Stimulated activated CD4-positive, alpha-beta T cell treated with anti-CD3 and anti-CD28 coated beads, TNF-alpha, amount 100 ng/mL, for 1 hour (primary cell): ENCODE data around the gene ARRDC4.

Source experiments
- DNase-seq, 3 donors: peaks; one replicate each; pipeline ENCODE4 v3.0.0-alpha.2; 2020; ENCODE audit warnings: low read depth in 3 of 3, low spot score in 1 of 3

Gene ARRDC4

GRCh38 chr15:97960364-97961066 is at the start of gene ARRDC4:
ARRDC4 (plus strand) TSS chr15:97960703; CDS start chr15:97960862, 159 bp downstream.
- DNase-seq = peak; percentile 86 to 91 (median 90)

GRCh38 chr15:97914711-97915110 is 45.8 kb upstream of the ARRDC4 start:
- no peak for DNase-seq

GRCh38 chr15:97915261-97915660 is 45.2 kb upstream of the ARRDC4 start:
- DNase-seq = no peak

- DNase-seq = no peak
Observed at GRCh38 chr15:97921296-97921865, 39.1 kb upstream of the ARRDC4 start.

GRCh38 chr15:97929456-97930229 is 30.9 kb upstream of the ARRDC4 start:
- no peak for DNase-seq

- no peak for DNase-seq
Observed at GRCh38 chr15:97930230-97930629, 30.3 kb upstream of the ARRDC4 start.

- no peak for DNase-seq
Observed at GRCh38 chr15:97931314-97931713, 29.2 kb upstream of the ARRDC4 start.

- no peak for DNase-seq
Observed at GRCh38 chr15:97933589-97933988, 26.9 kb upstream of the ARRDC4 start.

GRCh38 chr15:97940993-97941392 is 19.5 kb upstream of the ARRDC4 start:
- DNase-seq = no peak

GRCh38 chr15:97941572-97941971 is 18.9 kb upstream of the ARRDC4 start:
- DNase-seq = no peak

- DNase-seq = no peak
Observed at GRCh38 chr15:97944724-97945123, 15.8 kb upstream of the ARRDC4 start.

- DNase-seq = no peak
Observed at GRCh38 chr15:97947465-97948260, 12.8 kb upstream of the ARRDC4 start.

GRCh38 chr15:97953254-97953653 is 7.2 kb upstream of the ARRDC4 start:
- DNase-seq = no peak

- DNase-seq = no peak
Observed at GRCh38 chr15:97953748-97954147, 6.8 kb upstream of the ARRDC4 start.

GRCh38 chr15:97955035-97955434 is 5.5 kb upstream of the ARRDC4 start:
- no peak for DNase-seq

GRCh38 chr15:97955529-97955928 is 5.0 kb upstream of the ARRDC4 start:
- no peak for DNase-seq

- no peak for DNase-seq
Observed at GRCh38 chr15:97959724-97960363, 659 bp upstream of the ARRDC4 start.

GRCh38 chr15:97961067-97961954 is 808 bp downstream of the ARRDC4 start:
- DNase-seq = peak in 1 of 3 donors; percentile 3

GRCh38 chr15:97962263-97962662 is 1.8 kb downstream of the ARRDC4 start:
- DNase-seq = no peak

- DNase-seq = no peak
Observed at GRCh38 chr15:97963779-97964178, 3.3 kb downstream of the ARRDC4 start.
